ENCODE results near the gene ZACN.
A peak's percentile ranks its signal among the peaks of the same experiment; 100 is the strongest.
"Not testable (repeated sequence)": the region's sequence is repeated elsewhere in the genome, so short reads cannot be mapped to it uniquely, and the experiment has no call there.

Gene ZACN

GRCh38 chr17:76078860-76079534 is at the start of gene ZACN:
Gene ZACN (plus strand): TSS chr17:76079182. CDS start chr17:76079265, 83 bp downstream.
- peak; percentile 53 for DNase-seq (ENCODE audit: low spot score)

GRCh38 chr17:76032073-76032779 is 46.8 kb upstream of the ZACN start:
- no peak for DNase-seq (ENCODE audit: low spot score)

GRCh38 chr17:76032780-76033108 is 46.2 kb upstream of the ZACN start:
- DNase-seq (ENCODE audit: low spot score) = no peak

- DNase-seq (ENCODE audit: low spot score) = no peak
Observed at GRCh38 chr17:76033139-76033538, 45.8 kb upstream of the ZACN start.

GRCh38 chr17:76034428-76035350 is 44.3 kb upstream of the ZACN start:
- DNase-seq (ENCODE audit: low spot score) = no peak

GRCh38 chr17:76036497-76037261 is 42.3 kb upstream of the ZACN start:
- DNase-seq (ENCODE audit: low spot score) = no peak

- no peak for DNase-seq (ENCODE audit: low spot score)
Observed at GRCh38 chr17:76038050-76038449, 40.9 kb upstream of the ZACN start.

- DNase-seq (ENCODE audit: low spot score) = no peak
Observed at GRCh38 chr17:76039121-76039520, 39.9 kb upstream of the ZACN start.

- no peak for DNase-seq (ENCODE audit: low spot score)
Observed at GRCh38 chr17:76040376-76040775, 38.6 kb upstream of the ZACN start.

GRCh38 chr17:76042868-76043267 is 36.1 kb upstream of the ZACN start:
- not testable (repeated sequence) for DNase-seq (ENCODE audit: low spot score)

- DNase-seq (ENCODE audit: low spot score) = not testable (repeated sequence)
Observed at GRCh38 chr17:76044475-76045007, 34.4 kb upstream of the ZACN start.

GRCh38 chr17:76046064-76046463 is 32.9 kb upstream of the ZACN start:
- no peak for DNase-seq (ENCODE audit: low spot score)

GRCh38 chr17:76048025-76048605 is 30.9 kb upstream of the ZACN start:
- no peak for DNase-seq (ENCODE audit: low spot score)

GRCh38 chr17:76048711-76049110 is 30.3 kb upstream of the ZACN start:
- DNase-seq (ENCODE audit: low spot score) = no peak

GRCh38 chr17:76049239-76049638 is 29.7 kb upstream of the ZACN start:
- no peak for DNase-seq (ENCODE audit: low spot score)

GRCh38 chr17:76049836-76050537 is 29.0 kb upstream of the ZACN start:
- no peak for DNase-seq (ENCODE audit: low spot score)

GRCh38 chr17:76050538-76051467 is 28.2 kb upstream of the ZACN start:
- no peak for DNase-seq (ENCODE audit: low spot score)

- no peak for DNase-seq (ENCODE audit: low spot score)
Observed at GRCh38 chr17:76051561-76051960, 27.4 kb upstream of the ZACN start.

GRCh38 chr17:76053246-76054111 is 25.5 kb upstream of the ZACN start:
- no peak for DNase-seq (ENCODE audit: low spot score)

Data from D341Med (cell line).